GM12878 (cell line): ENCODE results near the gene SLC1A5. TPM values are rescaled to one million over a fixed set of nuclear protein-coding genes. Genes with fewer than 3 reads are reported as not detected.

ENCODE experiments used
- ATAC-seq: fragments of 200-7000 bp; cut with Tn5 transposase; 3 replicates; pipeline ENCODE4 v1.9.1; 2020; ENCODE audit warnings: mild to moderate bottlenecking, moderate library complexity
- BruUV-seq: library from RNA; stranded (reverse); fragments of 400-500 nt; replicated peaks from 2 replicates; lab custom pipeline; 2021; lab: Mats Ljungman, UMichigan
- CTCF ChIA-PET: fragments of 300-600 bp; sonication (Branson Sonifier 250); formaldehyde crosslinking; extraction: SDS; loops from one replicate; lab custom pipeline; 2021; ENCODE audit warnings: inconsistent platforms; lab: Yijun Ruan, JAX
- POLR2A ChIA-PET: fragments of 350-600 bp; formaldehyde crosslinking; extraction: SDS; loops from one replicate; lab custom pipeline; 2021; ENCODE audit warnings: inconsistent platforms; lab: Charles Lee
- RAD21 ChIA-PET: fragments of 300-600 bp; sonication (Branson Sonifier 250); formaldehyde crosslinking; loops from one replicate; lab custom pipeline; 2023; ENCODE audit warnings: antibody characterized with exemption; ENCODE audit not compliant: unreplicated experiment; lab: Charles Lee
- SMC1A ChIA-PET: fragments of 300-600 bp; sonication (Branson Sonifier 250); formaldehyde crosslinking; loops from one replicate; lab custom pipeline; 2023; ENCODE audit not compliant: unreplicated experiment, uncharacterized antibody; lab: Charles Lee
- DNase-seq: peaks from one replicate; pipeline ENCODE4 v3.0.0-alpha.2; 2011; ENCODE audit warnings: low read depth, low spot score
- FAIRE-seq: peaks from 3 replicates; lab custom pipeline; 2011; peaks lifted over from hg19 to GRCh38; lab: Jason Lieb, UNC
- H2AFZ ChIP-seq: 2 replicates; pipeline ENCODE4 v1.6.0; 2011; ENCODE audit warnings: low read depth, low read length, control low read depth; ENCODE audit not compliant: control insufficient read depth
- H3K27ac ChIP-seq: 2 replicates; pipeline ENCODE4 v1.5.1; 2011; ENCODE audit warnings: control low read depth; ENCODE audit not compliant: control insufficient read depth, insufficient read depth
- H3K27me3 ChIP-seq, 2 experiments: replicated peaks in 1 of 2; 2 replicates each; pipeline versions ENCODE4 v1.6.0 to v1.6.1; 2011; ENCODE audit warnings: low read length in 1 of 2; ENCODE audit not compliant: control insufficient read depth in 2 of 2, insufficient read depth in 2 of 2
- H3K36me3 ChIP-seq, 2 experiments: 2 replicates each; pipeline ENCODE4 v1.5.1; 2011; ENCODE audit warnings: low read length in 1 of 2; ENCODE audit not compliant: control insufficient read depth in 2 of 2, insufficient read depth in 2 of 2
- H3K4me1 ChIP-seq: 2 replicates; pipeline ENCODE4 v1.6.1; 2011; ENCODE audit warnings: mild to moderate bottlenecking, low read length, moderate library complexity, mixed read lengths; ENCODE audit not compliant: control insufficient read depth, insufficient read depth
- H3K4me2 ChIP-seq: 2 replicates; pipeline ENCODE4 v1.6.0; 2011; ENCODE audit warnings: control low read depth; ENCODE audit not compliant: control insufficient read depth, insufficient read depth
- H3K4me3 ChIP-seq: fragments of 200-600 bp; sonication (generic); 2 replicates; pipeline ENCODE4 v1.5.1; 2016
- H3K79me2 ChIP-seq: 2 replicates; pipeline ENCODE4 v1.6.0; 2011; ENCODE audit warnings: low read length; ENCODE audit not compliant: control insufficient read depth, insufficient read depth
- H3K9ac ChIP-seq: 2 replicates; pipeline ENCODE4 v1.8.0; 2011; ENCODE audit warnings: low read length, control low read depth, mixed read lengths; ENCODE audit not compliant: control insufficient read depth, insufficient read depth
- H3K9me3 ChIP-seq: replicated peaks from 3 replicates; pipeline ENCODE4 v1.5.1; 2011; ENCODE audit warnings: mild to moderate bottlenecking, low read length; ENCODE audit not compliant: control insufficient read depth, insufficient read depth
- H4K20me1 ChIP-seq: 2 replicates; pipeline ENCODE4 v1.6.0; 2011; ENCODE audit not compliant: control insufficient read depth, insufficient read depth
- BCLAF1 ChIP-seq: fragments of 450-650 bp; IDR thresholded peaks from 2 replicates; pipeline ENCODE4 v1.6.1; 2017; ENCODE audit warnings: antibody characterized with exemption, mild to moderate bottlenecking, moderate library complexity
- BRCA1 ChIP-seq: IDR thresholded peaks from 2 replicates; pipeline ENCODE4 v1.6.1; 2011; ENCODE audit warnings: low read depth, low read length, improper control_type of control experiment
- CHD2 ChIP-seq: IDR thresholded peaks from 2 replicates; pipeline ENCODE4 v1.6.1; 2011; ENCODE audit warnings: low read depth, low read length, improper control_type of control experiment, borderline replicate concordance
- ETV6 ChIP-seq, 2 experiments: fragments of 450-650 bp in 1 of 2; IDR thresholded peaks in 1 of 2; conservative IDR thresholded peaks in 1 of 2; 2 replicates each; pipeline ENCODE4 v1.6.1; 2014; ENCODE audit warnings: antibody characterized with exemption in 1 of 2, borderline replicate concordance in 1 of 2, low read depth in 1 of 2, mild to moderate bottlenecking in 1 of 2, moderate library complexity in 1 of 2
- FOS ChIP-seq: IDR thresholded peaks from 3 replicates; pipeline ENCODE4 v1.6.1; 2011; ENCODE audit warnings: borderline replicate concordance; ENCODE audit not compliant: insufficient read length; ENCODE audit errors: extremely low read depth
- GATAD2B ChIP-seq: fragments of 450-650 bp; conservative IDR thresholded peaks from 2 replicates; pipeline ENCODE4 v1.6.1; 2017; ENCODE audit warnings: low read depth, mild to moderate bottlenecking, moderate library complexity
- MEF2A ChIP-seq: IDR thresholded peaks from 2 replicates; pipeline ENCODE4 v1.6.1; 2011; ENCODE audit warnings: low read depth, mild to moderate bottlenecking, low read length, moderate library complexity; ENCODE audit not compliant: insufficient read depth
- SPI1 ChIP-seq: IDR thresholded peaks from 2 replicates; pipeline ENCODE4 v1.6.1; 2011; ENCODE audit warnings: low read depth, mild to moderate bottlenecking, low read length, moderate library complexity, borderline replicate concordance; ENCODE audit not compliant: insufficient read depth
- SREBF2 ChIP-seq: IDR thresholded peaks from 2 replicates; pipeline ENCODE4 v1.6.1; 2012; ENCODE audit warnings: mild to moderate bottlenecking, low read length
- SRF ChIP-seq, 2 experiments: IDR thresholded peaks; 2 replicates each; pipeline ENCODE4 v1.6.1; 2011; ENCODE audit warnings: low read depth in 2 of 2, low read length in 2 of 2, mild to moderate bottlenecking in 1 of 2, moderate library complexity in 1 of 2
- WRNIP1 ChIP-seq: IDR thresholded peaks from 2 replicates; pipeline ENCODE4 v1.6.1; 2011; ENCODE audit warnings: low read depth, low read length, improper control_type of control experiment, borderline replicate concordance
- YBX1 ChIP-seq: fragments of 450-650 bp; IDR thresholded peaks from 2 replicates; pipeline ENCODE4 v1.6.1; 2016; ENCODE audit warnings: antibody characterized with exemption
- ZBED1 ChIP-seq: IDR thresholded peaks from 2 replicates; pipeline ENCODE4 v1.6.1; 2016; ENCODE audit warnings: borderline replicate concordance
- ZNF217 ChIP-seq: fragments of 450-650 bp; IDR thresholded peaks from 2 replicates; pipeline ENCODE4 v1.6.1; 2017; ENCODE audit warnings: antibody characterized with exemption, mild to moderate bottlenecking
- WGBS: methylation state at CpG from one replicate; pipeline ENCODE4 v1.1.6; 2016; ENCODE audit warnings: low lambda C conversion rate; ENCODE audit not compliant: insufficient replicate concordance, insufficient coverage; ENCODE audit errors: missing lambda C conversion rate; 5-methylcytosine and 5-hydroxymethylcytosine counted together
- in situ Hi-C: fragments of 300-500 bp; cut with MboI; formaldehyde crosslinking; loops from 9 replicates; pipeline ENCODE4 v1.14.3; 2018; ENCODE audit warnings: mixed read lengths
- intact Hi-C: fragments of 100-400 bp; cut with micrococcal nuclease; formaldehyde crosslinking; loops from one replicate; pipeline ENCODE4 v1.14.2; 2022; ENCODE audit not compliant: unreplicated experiment
- polyA plus RNA-seq, 11 experiments: library from polyadenylated mRNA; depleted of rRNA in 4 of 11; unstranded in 6 of 11; stranded (reverse) in 5 of 11; fragments of >200 nt; fragmentation: Nextera tagmentation in 4 of 11; fragmentation: Illumina TruSeq in 1 of 11; extraction: Ambion mirVana in 4 of 11; extraction: Trizol in 1 of 11; gene quantifications; 1 replicate in 1 of 11; 2 replicates in 10 of 11; pipeline versions ENCODE4 v1.2.1 to v1.2.3, GENCODE V29; 2011 to 2016; ENCODE audit warnings: inconsistent platforms in 2 of 11, missing spikeins in 2 of 11, low read depth in 1 of 11
- total RNA-seq, 4 experiments: library from RNA; depleted of rRNA in 3 of 4; stranded (reverse); fragments of >200 nt in 3 of 4; fragmentation: Illumina TruSeq in 1 of 4; extraction: Trizol in 1 of 4; gene quantifications; 2 replicates each; pipeline versions ENCODE4 v1.2.1 to v1.2.3, GENCODE V29; 2013 to 2021
- TF ChIP-seq, protein P1 (sequence below): fragments of 450-650 bp; formaldehyde crosslinking; IDR thresholded peaks from 2 replicates; pipeline ENCODE4 v1.4.0; 2020; ENCODE audit warnings: mild to moderate bottlenecking, moderate library complexity

SLC1A5 gene
- total and polyA plus RNA-seq, 10 of the 15 experiments (the other 5 are each of a cell fraction or from before 2014, with no cell fraction given): 9.1 to 129 (median 60.9) TPM

GRCh38 chr19:46785054-46785979 lies 3.1 kb downstream of the SLC1A5 start:
- H3K27me3 ChIP-seq: no peaks in the 10 kb centered on the region
- FAIRE-seq (no peak), DNase-seq (no peak), ATAC-seq (peak; percentile 34)
- ChIA-PET RAD21 (interaction anchor here (0.8 to 2.5 kb wide), 7 partner anchors 19 to 66 kb away, joined by 3 to 8 read pairs (median 3); no protein-coding TSS in a partner anchor), CTCF (interaction anchor here (0.6 to 4.4 kb wide), 18 partner anchors 13 to 564 kb away, joined by 3 to 43 read pairs (median 6); partner anchors contain the start of gene DHX34), SMC1A (interaction anchor here (0.7 to 2.5 kb wide), 11 partner anchors 8 to 207 kb away, joined by 3 to 11 read pairs (median 4); no protein-coding TSS in a partner anchor), POLR2A (interaction anchor here (0.6 to 1.9 kb wide), 10 partner anchors 15 to 471 kb away, joined by 3 to 6 read pairs (median 4); partner anchors contain the start of genes CCDC9 and ZC3H4)
- BruUV-seq: no TSS peak
- intact Hi-C loops: loop anchor here (5.0 kb wide), 1 partner anchor 37 kb away; no protein-coding TSS in a partner anchor
- peak overlapping the region; percentile 100 for H3K4me3 ChIP-seq
- peak overlapping the region; percentile 81 for H3K4me2 ChIP-seq
- H4K20me1 ChIP-seq: no peaks in the 10 kb centered on the region; the same call in 1 of the 2 replicates
- H3K9ac ChIP-seq: peak overlapping the region; percentile 65
- H3K9me3 ChIP-seq: no peaks in the 10 kb centered on the region; the same call in 2 of the 3 replicates
- peaks cover 65% of the 10 kb centered on the region for H3K79me2 ChIP-seq
- H2AFZ ChIP-seq: no peak overlapping the region
- 0 out of 2 replicates have a peak, but pooled peaks cover 7% of the 10 kb centered on the region for H3K4me1 ChIP-seq
- 3% methylated on average over 19 of the region's 19 CpGs for WGBS
- H3K36me3 ChIP-seq: peaks cover 8 to 10% of the 10 kb centered on the region in 2 experiments; a peak in 3 of 4 replicates
- in situ Hi-C loops: no loop called here
- peak overlapping the region; percentile 94 for H3K27ac ChIP-seq
- no peak for TF ChIP-seq MEF2A
- TF ChIP-seq SPI1: no peak
- no peak for TF ChIP-seq BRCA1
- peak in 1 of 2 experiments; percentile 32; a peak in 1 of 4 replicates for TF ChIP-seq ETV6 (conservative IDR thresholded peaks at IDR 0.05 in 1 of 2, IDR thresholded peaks at IDR 0.05 in 1 of 2; ENCODE audit: borderline replicate concordance in 1 of 2, low read depth in 1 of 2)
- no peak for TF ChIP-seq CHD2
- TF ChIP-seq ZBED1: peak; percentile 53; the same call in 1 of the 2 replicates
- 0 out of 2 replicates have a peak, but pooled peaks have one; percentile 22 for TF ChIP-seq ZNF217
- no peak for TF ChIP-seq GATAD2B
- TF ChIP-seq SREBF2: no peak
- TF ChIP-seq SRF (IDR thresholded peaks at IDR 0.05; ENCODE audit: low read depth in 2 of 2, low read length in 2 of 2): no peak
- TF ChIP-seq FOS: no peak
- no peak for TF ChIP-seq WRNIP1
- no peak for TF ChIP-seq BCLAF1
- TF ChIP-seq, protein P1, sequence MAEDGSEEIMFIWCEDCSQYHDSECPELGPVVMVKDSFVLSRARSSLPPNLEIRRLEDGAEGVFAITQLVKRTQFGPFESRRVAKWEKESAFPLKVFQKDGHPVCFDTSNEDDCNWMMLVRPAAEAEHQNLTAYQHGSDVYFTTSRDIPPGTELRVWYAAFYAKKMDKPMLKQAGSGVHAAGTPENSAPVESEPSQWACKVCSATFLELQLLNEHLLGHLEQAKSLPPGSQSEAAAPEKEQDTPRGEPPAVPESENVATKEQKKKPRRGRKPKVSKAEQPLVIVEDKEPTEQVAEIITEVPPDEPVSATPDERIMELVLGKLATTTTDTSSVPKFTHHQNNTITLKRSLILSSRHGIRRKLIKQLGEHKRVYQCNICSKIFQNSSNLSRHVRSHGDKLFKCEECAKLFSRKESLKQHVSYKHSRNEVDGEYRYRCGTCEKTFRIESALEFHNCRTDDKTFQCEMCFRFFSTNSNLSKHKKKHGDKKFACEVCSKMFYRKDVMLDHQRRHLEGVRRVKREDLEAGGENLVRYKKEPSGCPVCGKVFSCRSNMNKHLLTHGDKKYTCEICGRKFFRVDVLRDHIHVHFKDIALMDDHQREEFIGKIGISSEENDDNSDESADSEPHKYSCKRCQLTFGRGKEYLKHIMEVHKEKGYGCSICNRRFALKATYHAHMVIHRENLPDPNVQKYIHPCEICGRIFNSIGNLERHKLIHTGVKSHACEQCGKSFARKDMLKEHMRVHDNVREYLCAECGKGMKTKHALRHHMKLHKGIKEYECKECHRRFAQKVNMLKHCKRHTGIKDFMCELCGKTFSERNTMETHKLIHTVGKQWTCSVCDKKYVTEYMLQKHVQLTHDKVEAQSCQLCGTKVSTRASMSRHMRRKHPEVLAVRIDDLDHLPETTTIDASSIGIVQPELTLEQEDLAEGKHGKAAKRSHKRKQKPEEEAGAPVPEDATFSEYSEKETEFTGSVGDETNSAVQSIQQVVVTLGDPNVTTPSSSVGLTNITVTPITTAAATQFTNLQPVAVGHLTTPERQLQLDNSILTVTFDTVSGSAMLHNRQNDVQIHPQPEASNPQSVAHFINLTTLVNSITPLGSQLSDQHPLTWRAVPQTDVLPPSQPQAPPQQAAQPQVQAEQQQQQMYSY (CRISPR knock-in tag): no peak
- TF ChIP-seq YBX1: no peak
